NCI-H1092 (cell line): Measurements from ENCODE around the gene GJB6.
"Not testable (repeated sequence)": the region's sequence is repeated elsewhere in the genome, so short reads cannot be mapped to it uniquely, and the experiment has no call there.

Experiments
- DNase-seq: peaks from one replicate; lab custom pipeline; 2025; lab: John Stamatoyannopoulos, UW

Gene GJB6

GRCh38 chr13:20231839-20232555, at the start of gene GJB6:
GJB6 (minus strand) TSS chr13:20232319; CDS start chr13:20223480, 8,839 bp downstream.
- no peak for DNase-seq

- DNase-seq = not testable (repeated sequence)
These were observed 44.8 kb upstream of the GJB6 start for GRCh38 chr13:20276901-20277300.

- no peak for DNase-seq
These were observed 42.3 kb upstream of the GJB6 start for GRCh38 chr13:20274466-20274865.

GRCh38 chr13:20272588-20273171, 40.6 kb upstream of the GJB6 start:
- no peak for DNase-seq

GRCh38 chr13:20272104-20272503, 40.0 kb upstream of the GJB6 start:
- no peak for DNase-seq

- DNase-seq = no peak
These were observed 39.3 kb upstream of the GJB6 start for GRCh38 chr13:20271441-20271840.

GRCh38 chr13:20270163-20270865, 38.2 kb upstream of the GJB6 start:
- DNase-seq = no peak

- DNase-seq = no peak
These were observed 32.3 kb upstream of the GJB6 start for GRCh38 chr13:20264271-20265018.

GRCh38 chr13:20263393-20264044, 31.4 kb upstream of the GJB6 start:
- no peak for DNase-seq

GRCh38 chr13:20258963-20259288, 26.8 kb upstream of the GJB6 start:
- no peak for DNase-seq

GRCh38 chr13:20258208-20258962, 26.3 kb upstream of the GJB6 start:
- DNase-seq = peak; percentile 18

- DNase-seq = no peak
These were observed 22.0 kb upstream of the GJB6 start for GRCh38 chr13:20254076-20254475.

- DNase-seq = no peak
These were observed 17.8 kb upstream of the GJB6 start for GRCh38 chr13:20249913-20250312.

GRCh38 chr13:20247963-20248362, 15.8 kb upstream of the GJB6 start:
- no peak for DNase-seq

- no peak for DNase-seq
These were observed 15.3 kb upstream of the GJB6 start for GRCh38 chr13:20247403-20247802.

- no peak for DNase-seq
These were observed 9.5 kb upstream of the GJB6 start for GRCh38 chr13:20241593-20241992.

GRCh38 chr13:20239748-20240147, 7.6 kb upstream of the GJB6 start:
- no peak for DNase-seq

- DNase-seq = no peak
These were observed 598 bp upstream of the GJB6 start for GRCh38 chr13:20232556-20233277.

GRCh38 chr13:20230913-20231838, 943 bp downstream of the GJB6 start:
- DNase-seq = no peak

- DNase-seq = no peak
These were observed 4.4 kb downstream of the GJB6 start for GRCh38 chr13:20227730-20228129.
